GM12878 (cell line): ENCODE results near the gene ARHGAP21. TPM values are rescaled to one million over a fixed set of nuclear protein-coding genes. Genes with fewer than 3 reads are reported as not detected.

Experiments used
- ASH2L ChIP-seq: fragments of 300-600, 200-600 bp; sonication (generic); IDR thresholded peaks from 2 replicates; pipeline ENCODE4 v1.6.1; 2017; ENCODE audit warnings: low read depth, mild to moderate bottlenecking, borderline replicate concordance
- ATF7 ChIP-seq: fragments of 450-650 bp; IDR thresholded peaks from 2 replicates; pipeline ENCODE4 v1.6.1; 2016; ENCODE audit warnings: low read depth, mild to moderate bottlenecking
- CHD4 ChIP-seq: fragments of 200-600 bp; sonication (generic); IDR thresholded peaks from 2 replicates; pipeline ENCODE4 v1.6.1; 2016; ENCODE audit warnings: mild to moderate bottlenecking
- ETV6 ChIP-seq, 2 experiments: fragments of 450-650 bp in 1 of 2; IDR thresholded peaks in 1 of 2; conservative IDR thresholded peaks in 1 of 2; 2 replicates each; pipeline ENCODE4 v1.6.1; 2014; ENCODE audit warnings: antibody characterized with exemption in 1 of 2, borderline replicate concordance in 1 of 2, low read depth in 1 of 2, mild to moderate bottlenecking in 1 of 2, moderate library complexity in 1 of 2
- FOS ChIP-seq: IDR thresholded peaks from 3 replicates; pipeline ENCODE4 v1.6.1; 2011; ENCODE audit warnings: borderline replicate concordance; ENCODE audit not compliant: insufficient read length; ENCODE audit errors: extremely low read depth
- FOXM1 ChIP-seq: IDR thresholded peaks from 2 replicates; pipeline ENCODE4 v1.6.1; 2012; ENCODE audit warnings: low read depth, mild to moderate bottlenecking, inconsistent platforms, low read length, moderate library complexity
- HDAC2 ChIP-seq: fragments of 200-600 bp; sonication (generic); IDR thresholded peaks from 2 replicates; pipeline ENCODE4 v1.6.1; 2017
- IKZF2 ChIP-seq, 2 experiments: fragments of 450-650 bp; IDR thresholded peaks; 2 replicates each; pipeline ENCODE4 v1.6.1; 2017; ENCODE audit warnings: mild to moderate bottlenecking in 2 of 2, moderate library complexity in 2 of 2
- IRF4 ChIP-seq: IDR thresholded peaks from 2 replicates; pipeline ENCODE4 v1.6.1; 2011; ENCODE audit warnings: low read depth, low read length
- NFYB ChIP-seq: IDR thresholded peaks from 2 replicates; pipeline ENCODE4 v1.6.1; 2011; ENCODE audit warnings: low read depth, mild to moderate bottlenecking, low read length, improper control_type of control experiment, moderate library complexity; ENCODE audit not compliant: insufficient read depth
- NRF1 ChIP-seq: conservative IDR thresholded peaks from 2 replicates; pipeline ENCODE4 v1.6.1; 2011; ENCODE audit warnings: mild to moderate bottlenecking, low read depth, low read length, improper control_type of control experiment
- PAX8 ChIP-seq: fragments of 450-650 bp; IDR thresholded peaks from 2 replicates; pipeline ENCODE4 v1.6.1; 2017; ENCODE audit warnings: mild to moderate bottlenecking, moderate library complexity
- POLR2A ChIP-seq: IDR thresholded peaks from 2 replicates; pipeline ENCODE4 v1.6.1; 2011; ENCODE audit warnings: low read depth, mild to moderate bottlenecking, low read length
- RAD51 ChIP-seq: fragments of 450-650 bp; IDR thresholded peaks from 2 replicates; pipeline ENCODE4 v1.6.1; 2016; ENCODE audit warnings: moderate library complexity, mild to moderate bottlenecking, inconsistent platforms
- SMAD1 ChIP-seq: fragments of 450-650 bp; IDR thresholded peaks from 2 replicates; pipeline ENCODE4 v1.6.1; 2018; ENCODE audit warnings: mild to moderate bottlenecking, low read depth; ENCODE audit not compliant: partially characterized antibody
- SP1 ChIP-seq: IDR thresholded peaks from one replicate; pipeline ENCODE4 v1.6.1; 2011; ENCODE audit warnings: low read depth, low read length
- TARDBP ChIP-seq: IDR thresholded peaks from 2 replicates; pipeline ENCODE4 v1.6.1; 2016; ENCODE audit warnings: borderline replicate concordance
- WRNIP1 ChIP-seq: IDR thresholded peaks from 2 replicates; pipeline ENCODE4 v1.6.1; 2011; ENCODE audit warnings: low read depth, low read length, improper control_type of control experiment, borderline replicate concordance
- ZBED1 ChIP-seq: IDR thresholded peaks from 2 replicates; pipeline ENCODE4 v1.6.1; 2016; ENCODE audit warnings: borderline replicate concordance
- ZNF207 ChIP-seq: fragments of 450-650 bp; IDR thresholded peaks from 2 replicates; pipeline ENCODE4 v1.6.1; 2014; ENCODE audit warnings: antibody characterized with exemption, mild to moderate bottlenecking, borderline replicate concordance
- ZNF274 ChIP-seq: IDR thresholded peaks from one replicate; pipeline ENCODE4 v1.8.0; 2011; ENCODE audit not compliant: insufficient read length, insufficient read depth
- polyA plus RNA-seq, 11 experiments: library from polyadenylated mRNA; depleted of rRNA in 4 of 11; unstranded in 6 of 11; stranded (reverse) in 5 of 11; fragments of >200 nt; fragmentation: Nextera tagmentation in 4 of 11; fragmentation: Illumina TruSeq in 1 of 11; extraction: Ambion mirVana in 4 of 11; extraction: Trizol in 1 of 11; gene quantifications; 1 replicate in 1 of 11; 2 replicates in 10 of 11; pipeline versions ENCODE4 v1.2.1 to v1.2.3, GENCODE V29; 2011 to 2016; ENCODE audit warnings: inconsistent platforms in 2 of 11, missing spikeins in 2 of 11, low read depth in 1 of 11
- total RNA-seq, 4 experiments: library from RNA; depleted of rRNA in 3 of 4; stranded (reverse); fragments of >200 nt in 3 of 4; fragmentation: Illumina TruSeq in 1 of 4; extraction: Trizol in 1 of 4; gene quantifications; 2 replicates each; pipeline versions ENCODE4 v1.2.1 to v1.2.3, GENCODE V29; 2013 to 2021
- TF ChIP-seq, protein P1 (sequence below): IDR thresholded peaks from 2 replicates; pipeline ENCODE4 v1.6.1; 2012; ENCODE audit warnings: mild to moderate bottlenecking, low read depth, low read length
- TF ChIP-seq, protein P2 (sequence below): fragments of 450-650 bp; IDR thresholded peaks from 2 replicates; pipeline ENCODE4 v1.6.1; 2016; ENCODE audit warnings: mild to moderate bottlenecking
- TF ChIP-seq, protein P3 (sequence below): fragments of 450-650 bp; IDR thresholded peaks from 2 replicates; pipeline ENCODE4 v1.6.1; 2014; ENCODE audit warnings: mild to moderate bottlenecking

Gene ARHGAP21
- total and polyA plus RNA-seq, 10 of the 15 experiments (the other 5 are each of a cell fraction or from before 2014, with no cell fraction given) = 11.7 to 103 (median 37.6) TPM

DNA sequence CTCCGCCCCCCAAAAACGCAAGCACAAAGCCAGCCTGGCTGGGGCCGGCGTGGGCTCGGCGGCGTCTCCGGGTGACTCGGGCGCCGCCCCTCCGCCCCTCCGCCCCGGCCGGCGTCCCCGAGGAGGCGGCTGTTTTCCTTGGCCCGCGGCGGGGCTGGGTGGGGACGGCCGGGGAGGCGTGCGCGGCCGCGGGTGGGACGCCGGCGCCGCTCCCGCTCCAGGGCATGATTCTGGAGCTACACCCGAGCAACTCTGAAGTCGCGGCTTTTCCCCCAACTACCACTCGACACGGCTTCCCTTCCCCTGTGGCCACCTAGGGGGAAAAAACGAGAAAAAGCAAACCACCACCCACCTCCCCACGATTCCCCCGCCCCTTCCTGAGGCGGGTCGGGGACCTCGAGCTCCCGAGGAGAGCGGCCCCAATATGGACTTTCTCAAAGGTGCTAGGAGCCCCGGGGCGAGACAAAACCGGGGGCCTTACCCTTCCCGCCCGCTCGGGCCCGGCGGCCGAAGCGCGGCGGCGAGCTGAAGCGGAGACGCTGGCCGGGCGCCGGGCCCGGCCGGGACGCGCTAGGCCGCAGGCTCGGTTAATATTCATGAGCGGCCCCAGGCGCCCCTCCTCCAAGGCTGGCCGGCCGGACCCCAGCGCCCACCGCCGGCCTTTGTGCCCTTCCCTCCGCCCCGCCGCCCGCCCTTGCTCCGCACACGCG is 856 bp downstream of the ARHGAP21 start (continued):
- no peak for TF ChIP-seq ZBED1
- TF ChIP-seq TARDBP = no peak
- no peak for TF ChIP-seq FOS
- TF ChIP-seq IKZF2 (IDR thresholded peaks at IDR 0.05) = no peak
- TF ChIP-seq ASH2L = no peak
- peak; percentile 56 for TF ChIP-seq POLR2A
- TF ChIP-seq ZNF207 = no peak
- no peak for TF ChIP-seq SP1
- TF ChIP-seq ETV6 (conservative IDR thresholded peaks at IDR 0.05 in 1 of 2, IDR thresholded peaks at IDR 0.05 in 1 of 2; ENCODE audit: borderline replicate concordance in 1 of 2, low read depth in 1 of 2) = no peak
- TF ChIP-seq FOXM1 = no peak
- no peak for TF ChIP-seq HDAC2
- TF ChIP-seq, protein P1, sequence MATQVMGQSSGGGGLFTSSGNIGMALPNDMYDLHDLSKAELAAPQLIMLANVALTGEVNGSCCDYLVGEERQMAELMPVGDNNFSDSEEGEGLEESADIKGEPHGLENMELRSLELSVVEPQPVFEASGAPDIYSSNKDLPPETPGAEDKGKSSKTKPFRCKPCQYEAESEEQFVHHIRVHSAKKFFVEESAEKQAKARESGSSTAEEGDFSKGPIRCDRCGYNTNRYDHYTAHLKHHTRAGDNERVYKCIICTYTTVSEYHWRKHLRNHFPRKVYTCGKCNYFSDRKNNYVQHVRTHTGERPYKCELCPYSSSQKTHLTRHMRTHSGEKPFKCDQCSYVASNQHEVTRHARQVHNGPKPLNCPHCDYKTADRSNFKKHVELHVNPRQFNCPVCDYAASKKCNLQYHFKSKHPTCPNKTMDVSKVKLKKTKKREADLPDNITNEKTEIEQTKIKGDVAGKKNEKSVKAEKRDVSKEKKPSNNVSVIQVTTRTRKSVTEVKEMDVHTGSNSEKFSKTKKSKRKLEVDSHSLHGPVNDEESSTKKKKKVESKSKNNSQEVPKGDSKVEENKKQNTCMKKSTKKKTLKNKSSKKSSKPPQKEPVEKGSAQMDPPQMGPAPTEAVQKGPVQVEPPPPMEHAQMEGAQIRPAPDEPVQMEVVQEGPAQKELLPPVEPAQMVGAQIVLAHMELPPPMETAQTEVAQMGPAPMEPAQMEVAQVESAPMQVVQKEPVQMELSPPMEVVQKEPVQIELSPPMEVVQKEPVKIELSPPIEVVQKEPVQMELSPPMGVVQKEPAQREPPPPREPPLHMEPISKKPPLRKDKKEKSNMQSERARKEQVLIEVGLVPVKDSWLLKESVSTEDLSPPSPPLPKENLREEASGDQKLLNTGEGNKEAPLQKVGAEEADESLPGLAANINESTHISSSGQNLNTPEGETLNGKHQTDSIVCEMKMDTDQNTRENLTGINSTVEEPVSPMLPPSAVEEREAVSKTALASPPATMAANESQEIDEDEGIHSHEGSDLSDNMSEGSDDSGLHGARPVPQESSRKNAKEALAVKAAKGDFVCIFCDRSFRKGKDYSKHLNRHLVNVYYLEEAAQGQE = no peak
- TF ChIP-seq SMAD1 = no peak
- no peak for TF ChIP-seq CHD4
- no peak for TF ChIP-seq IRF4
- no peak for TF ChIP-seq RAD51
- TF ChIP-seq, protein P2, sequence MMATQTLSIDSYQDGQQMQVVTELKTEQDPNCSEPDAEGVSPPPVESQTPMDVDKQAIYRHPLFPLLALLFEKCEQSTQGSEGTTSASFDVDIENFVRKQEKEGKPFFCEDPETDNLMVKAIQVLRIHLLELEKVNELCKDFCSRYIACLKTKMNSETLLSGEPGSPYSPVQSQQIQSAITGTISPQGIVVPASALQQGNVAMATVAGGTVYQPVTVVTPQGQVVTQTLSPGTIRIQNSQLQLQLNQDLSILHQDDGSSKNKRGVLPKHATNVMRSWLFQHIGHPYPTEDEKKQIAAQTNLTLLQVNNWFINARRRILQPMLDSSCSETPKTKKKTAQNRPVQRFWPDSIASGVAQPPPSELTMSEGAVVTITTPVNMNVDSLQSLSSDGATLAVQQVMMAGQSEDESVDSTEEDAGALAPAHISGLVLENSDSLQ = no peak
- no peak for TF ChIP-seq WRNIP1
- TF ChIP-seq NFYB = no peak
- TF ChIP-seq, protein P3, sequence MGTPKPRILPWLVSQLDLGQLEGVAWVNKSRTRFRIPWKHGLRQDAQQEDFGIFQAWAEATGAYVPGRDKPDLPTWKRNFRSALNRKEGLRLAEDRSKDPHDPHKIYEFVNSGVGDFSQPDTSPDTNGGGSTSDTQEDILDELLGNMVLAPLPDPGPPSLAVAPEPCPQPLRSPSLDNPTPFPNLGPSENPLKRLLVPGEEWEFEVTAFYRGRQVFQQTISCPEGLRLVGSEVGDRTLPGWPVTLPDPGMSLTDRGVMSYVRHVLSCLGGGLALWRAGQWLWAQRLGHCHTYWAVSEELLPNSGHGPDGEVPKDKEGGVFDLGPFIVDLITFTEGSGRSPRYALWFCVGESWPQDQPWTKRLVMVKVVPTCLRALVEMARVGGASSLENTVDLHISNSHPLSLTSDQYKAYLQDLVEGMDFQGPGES = no peak
- no peak for TF ChIP-seq NRF1
- no peak for TF ChIP-seq PAX8
- TF ChIP-seq ZNF274 = no peak
- no peak for TF ChIP-seq ATF7
